ENCODE measurements around the gene ATP6V1E1.

Gene ATP6V1E1

DNA sequence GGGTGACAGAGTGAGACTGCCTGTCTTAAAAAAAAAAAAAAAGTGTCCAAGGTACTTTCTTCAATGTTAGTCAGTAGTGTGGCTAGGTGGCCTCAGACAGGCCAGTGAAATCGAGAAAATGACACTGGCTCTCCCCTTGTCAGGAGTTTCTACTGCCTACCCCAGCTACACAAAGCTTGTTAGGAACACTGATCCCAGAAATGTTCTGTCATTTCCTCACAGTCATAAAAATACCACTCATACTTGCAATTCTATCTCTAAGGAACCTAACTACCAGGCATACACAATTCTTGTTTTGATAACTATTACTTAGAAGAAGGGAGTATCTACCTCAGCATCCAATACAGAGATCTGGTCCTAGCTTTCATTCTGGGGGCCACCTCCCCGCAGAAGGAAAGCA lies 31.3 kb downstream of the ATP6V1E1 start:
- ATAC-seq (ENCODE audit: insufficient read depth, low read depth) (no peak), DNase-seq (no peak)
- Histone ChIP-seq H3K9me3 (ENCODE audit: insufficient read depth, low read length, severe bottlenecking) (no peaks in the 10 kb centered on the region), H3K4me3 (ENCODE audit: low read depth in 1 of 2, low read length in 2 of 2) (no peak overlapping the region), H2AFZ (ENCODE audit: low read depth, low read length) (no peak overlapping the region), H4K20me1 (ENCODE audit: insufficient read depth, low read length) (no peaks in the 10 kb centered on the region; the same call in 1 of the 2 replicates), H3K9ac (ENCODE audit: low read depth, low read length) (no peak overlapping the region), H3K4me1 (ENCODE audit: insufficient read depth, low read length) (no peaks in the 10 kb centered on the region), H3K27ac (ENCODE audit: low read length) (no peak overlapping the region), H3K79me2 (ENCODE audit: insufficient read depth, low read length) (no peaks in the 10 kb centered on the region), H3K27me3 (ENCODE audit: insufficient read depth, low read length, poor library complexity) (no peaks in the 10 kb centered on the region), H3K36me3 (ENCODE audit: insufficient read depth, low read length) (peaks cover 82% of the 10 kb centered on the region), H3K4me2 (ENCODE audit: insufficient read depth, low read length) (no peak overlapping the region)
- no peak for TF ChIP-seq EZH2 (IDR thresholded peaks at IDR 0.05; ENCODE audit: borderline replicate concordance, low read depth, low read length, severe bottlenecking)
- TF ChIP-seq, protein P1, sequence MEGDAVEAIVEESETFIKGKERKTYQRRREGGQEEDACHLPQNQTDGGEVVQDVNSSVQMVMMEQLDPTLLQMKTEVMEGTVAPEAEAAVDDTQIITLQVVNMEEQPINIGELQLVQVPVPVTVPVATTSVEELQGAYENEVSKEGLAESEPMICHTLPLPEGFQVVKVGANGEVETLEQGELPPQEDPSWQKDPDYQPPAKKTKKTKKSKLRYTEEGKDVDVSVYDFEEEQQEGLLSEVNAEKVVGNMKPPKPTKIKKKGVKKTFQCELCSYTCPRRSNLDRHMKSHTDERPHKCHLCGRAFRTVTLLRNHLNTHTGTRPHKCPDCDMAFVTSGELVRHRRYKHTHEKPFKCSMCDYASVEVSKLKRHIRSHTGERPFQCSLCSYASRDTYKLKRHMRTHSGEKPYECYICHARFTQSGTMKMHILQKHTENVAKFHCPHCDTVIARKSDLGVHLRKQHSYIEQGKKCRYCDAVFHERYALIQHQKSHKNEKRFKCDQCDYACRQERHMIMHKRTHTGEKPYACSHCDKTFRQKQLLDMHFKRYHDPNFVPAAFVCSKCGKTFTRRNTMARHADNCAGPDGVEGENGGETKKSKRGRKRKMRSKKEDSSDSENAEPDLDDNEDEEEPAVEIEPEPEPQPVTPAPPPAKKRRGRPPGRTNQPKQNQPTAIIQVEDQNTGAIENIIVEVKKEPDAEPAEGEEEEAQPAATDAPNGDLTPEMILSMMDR (IDR thresholded peaks at IDR 0.05; ENCODE audit: borderline replicate concordance, extremely low read depth, low read length, poor library complexity, severe bottlenecking) = no peak

DNA sequence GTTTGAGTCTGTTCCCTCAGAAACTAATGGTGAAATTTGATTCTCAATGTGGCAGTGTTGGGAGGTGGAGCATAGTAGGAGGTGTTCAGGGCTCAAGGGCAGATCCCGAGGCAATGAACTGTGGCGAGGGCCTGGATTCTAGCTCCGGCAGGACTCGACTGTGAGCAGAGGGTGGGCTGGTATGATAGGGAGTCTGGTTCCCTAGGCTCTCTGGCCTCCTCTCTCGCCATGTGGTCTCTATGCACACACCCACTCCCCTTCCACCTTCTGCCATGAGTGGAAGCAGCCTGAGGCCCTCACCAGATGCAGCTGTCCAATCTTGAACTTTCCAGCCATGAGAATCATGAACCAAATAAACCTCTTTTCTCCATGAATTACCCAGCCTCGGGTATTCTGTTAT lies 32.3 kb downstream of the ATP6V1E1 start:
- Histone ChIP-seq H3K36me3 (ENCODE audit: insufficient read depth, low read length) (peaks cover 87% of the 10 kb centered on the region), H3K27me3 (ENCODE audit: insufficient read depth, low read length, poor library complexity) (no peaks in the 10 kb centered on the region), H3K27ac (ENCODE audit: low read length) (no peak overlapping the region), H2AFZ (ENCODE audit: low read depth, low read length) (no peak overlapping the region), H3K9ac (ENCODE audit: low read depth, low read length) (no peak overlapping the region), H3K4me1 (ENCODE audit: insufficient read depth, low read length) (no peaks in the 10 kb centered on the region), H4K20me1 (ENCODE audit: insufficient read depth, low read length) (no peaks in the 10 kb centered on the region; the same call in 1 of the 2 replicates), H3K9me3 (ENCODE audit: insufficient read depth, low read length, severe bottlenecking) (no peaks in the 10 kb centered on the region), H3K4me3 (ENCODE audit: low read depth in 1 of 2, low read length in 2 of 2) (no peak overlapping the region), H3K79me2 (ENCODE audit: insufficient read depth, low read length) (no peaks in the 10 kb centered on the region), H3K4me2 (ENCODE audit: insufficient read depth, low read length) (no peak overlapping the region)
- DNase-seq (no peak), ATAC-seq (ENCODE audit: insufficient read depth, low read depth) (no peak)
- TF ChIP-seq, protein P1 (IDR thresholded peaks at IDR 0.05; ENCODE audit: borderline replicate concordance, extremely low read depth, low read length, poor library complexity, severe bottlenecking) = no peak
- no peak for TF ChIP-seq EZH2 (IDR thresholded peaks at IDR 0.05; ENCODE audit: borderline replicate concordance, low read depth, low read length, severe bottlenecking)

DNA sequence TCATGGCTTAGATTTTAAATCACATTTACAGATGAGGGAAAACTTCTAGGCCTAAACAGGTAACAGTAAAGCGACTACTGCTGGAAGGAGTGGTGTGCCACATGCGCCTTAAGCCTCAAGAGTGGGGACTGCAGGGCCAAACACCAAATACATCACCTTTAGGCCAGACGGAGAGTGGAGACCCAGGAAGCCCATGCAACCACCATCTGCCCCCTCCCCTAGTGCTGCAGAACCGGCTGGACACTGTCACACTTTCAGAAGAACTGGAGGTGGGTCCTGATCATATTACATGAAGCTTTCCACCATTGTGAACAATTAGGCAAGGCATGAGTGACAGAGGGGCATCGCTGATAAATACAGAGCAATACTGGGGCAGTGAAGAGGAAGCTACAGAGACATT lies 36.3 kb downstream of the ATP6V1E1 start:
- DNase-seq (no peak), ATAC-seq (ENCODE audit: insufficient read depth, low read depth) (no peak)
- no peaks in the 10 kb centered on the region for H3K4me1 ChIP-seq (ENCODE audit: insufficient read depth, low read length)
- H3K9ac ChIP-seq (ENCODE audit: low read depth, low read length) = no peak overlapping the region
- H3K27me3 ChIP-seq (ENCODE audit: insufficient read depth, low read length, poor library complexity) = no peaks in the 10 kb centered on the region
- no peak overlapping the region for H3K27ac ChIP-seq (ENCODE audit: low read length)
- H3K4me3 ChIP-seq (ENCODE audit: low read depth in 1 of 2, low read length in 2 of 2) = no peak overlapping the region
- H3K79me2 ChIP-seq (ENCODE audit: insufficient read depth, low read length) = no peaks in the 10 kb centered on the region
- H3K9me3 ChIP-seq (ENCODE audit: insufficient read depth, low read length, severe bottlenecking) = no peaks in the 10 kb centered on the region
- H4K20me1 ChIP-seq (ENCODE audit: insufficient read depth, low read length) = no peaks in the 10 kb centered on the region; the same call in 1 of the 2 replicates
- peaks cover 60% of the 10 kb centered on the region for H3K36me3 ChIP-seq (ENCODE audit: insufficient read depth, low read length)
- TF ChIP-seq, protein P1 (IDR thresholded peaks at IDR 0.05; ENCODE audit: borderline replicate concordance, extremely low read depth, low read length, poor library complexity, severe bottlenecking) = no peak
- no peak for TF ChIP-seq EZH2 (IDR thresholded peaks at IDR 0.05; ENCODE audit: borderline replicate concordance, low read depth, low read length, severe bottlenecking)
- no peak overlapping the region for H3K4me2 ChIP-seq (ENCODE audit: insufficient read depth, low read length)
- no peak overlapping the region for H2AFZ ChIP-seq (ENCODE audit: low read depth, low read length)

DNA sequence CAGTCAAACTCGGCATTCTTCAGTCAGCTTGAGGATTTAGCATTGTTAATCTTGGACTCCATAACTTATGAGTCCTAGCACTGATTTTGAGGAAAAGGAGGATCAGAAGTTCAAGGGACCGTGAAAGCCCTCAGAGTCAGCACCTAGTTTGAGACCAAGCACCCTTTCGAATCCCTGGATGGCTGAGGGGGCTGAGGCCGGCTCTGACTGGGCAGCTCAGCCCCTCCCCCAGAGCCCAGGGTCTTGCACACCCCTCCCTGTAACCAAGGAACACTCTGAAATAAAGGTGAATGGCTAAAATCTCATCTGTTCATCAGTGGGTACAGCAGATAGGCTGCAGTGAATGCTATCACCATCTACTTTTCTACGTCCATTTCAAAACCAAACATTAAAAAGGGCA lies 38.0 kb downstream of the ATP6V1E1 start:
- H4K20me1 ChIP-seq (ENCODE audit: insufficient read depth, low read length) = no peaks in the 10 kb centered on the region; the same call in 1 of the 2 replicates
- no peaks in the 10 kb centered on the region for H3K4me1 ChIP-seq (ENCODE audit: insufficient read depth, low read length)
- no peaks in the 10 kb centered on the region for H3K27me3 ChIP-seq (ENCODE audit: insufficient read depth, low read length, poor library complexity)
- H3K79me2 ChIP-seq (ENCODE audit: insufficient read depth, low read length) = no peaks in the 10 kb centered on the region
- no peaks in the 10 kb centered on the region for H3K9me3 ChIP-seq (ENCODE audit: insufficient read depth, low read length, severe bottlenecking)
- H3K36me3 ChIP-seq (ENCODE audit: insufficient read depth, low read length) = peaks cover 47% of the 10 kb centered on the region
- no peak overlapping the region for H3K4me3 ChIP-seq (ENCODE audit: low read depth in 1 of 2, low read length in 2 of 2)
- H3K27ac ChIP-seq (ENCODE audit: low read length) = no peak overlapping the region
- H3K4me2 ChIP-seq (ENCODE audit: insufficient read depth, low read length) = no peak overlapping the region
- DNase-seq (no peak), ATAC-seq (ENCODE audit: insufficient read depth, low read depth) (no peak)
- H3K9ac ChIP-seq (ENCODE audit: low read depth, low read length) = no peak overlapping the region
- TF ChIP-seq, protein P1 (IDR thresholded peaks at IDR 0.05; ENCODE audit: borderline replicate concordance, extremely low read depth, low read length, poor library complexity, severe bottlenecking) = no peak
- no peak for TF ChIP-seq EZH2 (IDR thresholded peaks at IDR 0.05; ENCODE audit: borderline replicate concordance, low read depth, low read length, severe bottlenecking)
- H2AFZ ChIP-seq (ENCODE audit: low read depth, low read length) = no peak overlapping the region
